Measurements from ENCODE around the gene TLR5.

DNA sequence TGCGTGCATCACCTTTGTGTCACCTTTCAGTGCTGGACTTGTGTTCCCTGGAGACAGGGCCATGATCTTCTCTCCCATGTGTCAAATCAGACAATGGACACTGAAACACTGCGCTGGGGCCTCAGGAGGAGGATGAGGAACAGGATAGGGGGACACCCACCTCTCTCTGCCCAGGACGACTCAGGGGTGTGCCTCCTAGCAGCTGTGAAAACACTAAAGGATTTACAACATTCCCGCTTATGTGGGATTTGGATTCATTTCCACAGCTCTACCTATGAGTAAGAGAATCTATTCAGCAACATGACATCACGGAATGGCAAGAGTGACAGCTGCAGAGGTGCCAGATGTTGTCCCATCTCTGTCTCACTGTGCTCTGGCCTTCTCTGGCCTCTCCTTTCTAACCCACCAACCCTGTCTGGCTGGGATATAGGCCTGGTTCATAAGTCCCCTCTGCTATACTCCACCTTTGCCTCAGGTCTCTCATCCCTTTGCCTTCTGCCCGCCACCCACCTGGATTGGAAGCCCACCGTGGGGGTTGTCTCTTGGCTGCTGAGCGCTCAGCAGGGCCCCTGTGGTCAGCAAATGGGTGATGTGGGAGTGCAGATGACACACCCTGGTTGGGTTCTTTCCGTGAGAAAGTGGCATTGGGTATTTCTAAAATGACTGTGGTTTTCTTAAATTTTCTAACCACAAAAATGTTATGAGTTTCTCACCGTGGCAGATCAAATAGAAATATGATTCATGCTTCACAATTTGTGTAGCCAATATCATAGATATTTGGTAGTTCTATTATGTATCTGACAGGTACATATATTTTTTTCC is 47.1 kb upstream of the TLR5 start:
- TF ChIP-seq, protein P1, sequence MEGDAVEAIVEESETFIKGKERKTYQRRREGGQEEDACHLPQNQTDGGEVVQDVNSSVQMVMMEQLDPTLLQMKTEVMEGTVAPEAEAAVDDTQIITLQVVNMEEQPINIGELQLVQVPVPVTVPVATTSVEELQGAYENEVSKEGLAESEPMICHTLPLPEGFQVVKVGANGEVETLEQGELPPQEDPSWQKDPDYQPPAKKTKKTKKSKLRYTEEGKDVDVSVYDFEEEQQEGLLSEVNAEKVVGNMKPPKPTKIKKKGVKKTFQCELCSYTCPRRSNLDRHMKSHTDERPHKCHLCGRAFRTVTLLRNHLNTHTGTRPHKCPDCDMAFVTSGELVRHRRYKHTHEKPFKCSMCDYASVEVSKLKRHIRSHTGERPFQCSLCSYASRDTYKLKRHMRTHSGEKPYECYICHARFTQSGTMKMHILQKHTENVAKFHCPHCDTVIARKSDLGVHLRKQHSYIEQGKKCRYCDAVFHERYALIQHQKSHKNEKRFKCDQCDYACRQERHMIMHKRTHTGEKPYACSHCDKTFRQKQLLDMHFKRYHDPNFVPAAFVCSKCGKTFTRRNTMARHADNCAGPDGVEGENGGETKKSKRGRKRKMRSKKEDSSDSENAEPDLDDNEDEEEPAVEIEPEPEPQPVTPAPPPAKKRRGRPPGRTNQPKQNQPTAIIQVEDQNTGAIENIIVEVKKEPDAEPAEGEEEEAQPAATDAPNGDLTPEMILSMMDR (IDR thresholded peaks at IDR 0.05), result no peak
- TF ChIP-seq POLR2A (IDR thresholded peaks at IDR 0.05), result no peak
- no peak for TF ChIP-seq POLR2AphosphoS5 (IDR thresholded peaks at IDR 0.05)
- TF ChIP-seq EP300 (IDR thresholded peaks at IDR 0.05), result no peak
